ENCODE data around the gene EXOC3. TPM values are rescaled to one million over a fixed set of nuclear protein-coding genes. Genes with fewer than 3 reads are reported as not detected.

The EXOC3 gene
- total and polyA plus RNA-seq, 2 of the 8 experiments (the other 6 are each of a cell fraction or from before 2014, with no cell fraction given): 14.4 to 30.0 TPM

- TF ChIP-seq CHD7 (IDR thresholded peaks at IDR 0.05; ENCODE audit: insufficient replicate concordance, low read length): no peak
- no peak for TF ChIP-seq CBX5 (IDR thresholded peaks at IDR 0.05; ENCODE audit: low read depth, low read length)
- no peak for TF ChIP-seq POLR2A (IDR thresholded peaks at IDR 0.05; ENCODE audit: control extremely low read depth in 1 of 2, low read depth in 2 of 2, low read length in 2 of 2)
- no peak for TF ChIP-seq PHF8 (conservative IDR thresholded peaks at IDR 0.05; ENCODE audit: low read depth, low read length)
- TF ChIP-seq RXRA (IDR thresholded peaks at IDR 0.05; ENCODE audit: insufficient read depth, low read depth, low read length): no peak
- no peak for TF ChIP-seq SP4 (IDR thresholded peaks at IDR 0.05; ENCODE audit: low read length)
- TF ChIP-seq BCL11A (IDR thresholded peaks at IDR 0.05; ENCODE audit: low read depth in 2 of 2, low read length in 2 of 2): no peak
- TF ChIP-seq RBBP5 (IDR thresholded peaks at IDR 0.05; ENCODE audit: borderline replicate concordance, low read depth, low read length): no peak
These were observed 39.0 kb upstream of the EXOC3 start (continued) for GRCh38 chr5:403995-404394.
